ENCODE measurements around the gene COX10.
"Not testable (repeated sequence)": the region's sequence is repeated elsewhere in the genome, so short reads cannot be mapped to it uniquely, and the experiment has no call there.

COX10 gene

GRCh38 chr17:14156689-14157088, 87.4 kb downstream of the COX10 start:
- H3K36me3 ChIP-seq = no peaks in the 10 kb centered on the region
- no peak for TF ChIP-seq CTCF (IDR thresholded peaks at IDR 0.05; ENCODE audit: low read depth, low read length)
- no peaks in the 10 kb centered on the region for H3K9me3 ChIP-seq (ENCODE audit: severe bottlenecking)
- H3K4me3 ChIP-seq (ENCODE audit: low read depth, low read length) = no peak overlapping the region
- H3K27me3 ChIP-seq (ENCODE audit: insufficient read depth, low read depth, severe bottlenecking) = no peaks in the 10 kb centered on the region
- H3K27ac ChIP-seq = no peak overlapping the region
- DNase-seq = no peak

- Histone ChIP-seq H3K4me3 (ENCODE audit: low read depth, low read length) (no peak overlapping the region), H3K27ac (no peak overlapping the region), H3K27me3 (ENCODE audit: insufficient read depth, low read depth, severe bottlenecking) (no peaks in the 10 kb centered on the region), H3K36me3 (no peaks in the 10 kb centered on the region), H3K9me3 (ENCODE audit: severe bottlenecking) (no peaks in the 10 kb centered on the region)
- no peak for DNase-seq
- no peak for TF ChIP-seq CTCF (IDR thresholded peaks at IDR 0.05; ENCODE audit: low read depth, low read length)
Measured at GRCh38 chr17:14157822-14158221, 88.5 kb downstream of the COX10 start.

GRCh38 chr17:14158707-14159106, 89.4 kb downstream of the COX10 start:
- Histone ChIP-seq H3K4me3 (ENCODE audit: low read depth, low read length) (no peak overlapping the region), H3K27me3 (ENCODE audit: insufficient read depth, low read depth, severe bottlenecking) (no peaks in the 10 kb centered on the region), H3K9me3 (ENCODE audit: severe bottlenecking) (no peaks in the 10 kb centered on the region), H3K27ac (no peak overlapping the region), H3K36me3 (no peaks in the 10 kb centered on the region)
- TF ChIP-seq CTCF (IDR thresholded peaks at IDR 0.05; ENCODE audit: low read depth, low read length) = no peak
- DNase-seq = no peak

GRCh38 chr17:14161419-14161818, 92.1 kb downstream of the COX10 start:
- Histone ChIP-seq H3K36me3 (no peaks in the 10 kb centered on the region), H3K9me3 (ENCODE audit: severe bottlenecking) (no peaks in the 10 kb centered on the region), H3K4me3 (ENCODE audit: low read depth, low read length) (no peak overlapping the region)

GRCh38 chr17:14165616-14166015, 96.3 kb downstream of the COX10 start:
- Histone ChIP-seq H3K9me3 (ENCODE audit: severe bottlenecking) (peaks cover 2% of the 10 kb centered on the region), H3K27me3 (ENCODE audit: insufficient read depth, low read depth, severe bottlenecking) (no peaks in the 10 kb centered on the region), H3K4me3 (ENCODE audit: low read depth, low read length) (no peak overlapping the region), H3K36me3 (no peaks in the 10 kb centered on the region; the same call in 1 of the 2 replicates), H3K27ac (no peak overlapping the region)
- DNase-seq = no peak
- no peak for TF ChIP-seq CTCF (IDR thresholded peaks at IDR 0.05; ENCODE audit: low read depth, low read length)

More at GRCh38 chr17:14161419-14161818, 92.1 kb downstream of the COX10 start:
- Histone ChIP-seq H3K27me3 (ENCODE audit: insufficient read depth, low read depth, severe bottlenecking) (no peaks in the 10 kb centered on the region), H3K27ac (no peak overlapping the region)
- DNase-seq = no peak
- no peak for TF ChIP-seq CTCF (IDR thresholded peaks at IDR 0.05; ENCODE audit: low read depth, low read length)

GRCh38 chr17:14167831-14168230, 98.5 kb downstream of the COX10 start:
- not testable (repeated sequence) for H3K9me3 ChIP-seq (ENCODE audit: severe bottlenecking); H3K27ac ChIP-seq; H3K27me3 ChIP-seq (ENCODE audit: insufficient read depth, low read depth, severe bottlenecking); DNase-seq; H3K36me3 ChIP-seq; H3K4me3 ChIP-seq (ENCODE audit: low read depth, low read length)

All from WERI-Rb-1 (cell line).